PC-9 (cell line): Measurements from ENCODE around the gene ZNF365. TPM values are rescaled to one million over a fixed set of nuclear protein-coding genes. Genes with fewer than 3 reads are reported as not detected.

Experiments
- BruUV-seq: library from RNA; stranded (reverse); fragments of 400-500 nt; replicated peaks from 2 replicates; lab custom pipeline; 2021; lab: Mats Ljungman, UMichigan
- CTCF ChIA-PET: fragments of 300-600 bp; sonication (Branson Sonifier 250); formaldehyde crosslinking; loops from one replicate; lab custom pipeline; 2022; ENCODE audit warnings: antibody characterized with exemption; lab: Charles Lee
- POLR2A ChIA-PET: fragments of 300-600 bp; sonication (Branson Sonifier 250); formaldehyde crosslinking; loops from one replicate; lab custom pipeline; 2022; ENCODE audit warnings: antibody characterized with exemption; ENCODE audit not compliant: unreplicated experiment; lab: Charles Lee
- DNase-seq, 2 experiments: peaks; one replicate each; pipeline versions ENCODE4 v3.0.0 to v3.0.0-alpha.2; 2015 to 2022; ENCODE audit warnings: mixed read lengths in 1 of 2
- H2AFZ ChIP-seq: fragments of 200-600 bp; sonication (generic); 2 replicates; pipeline ENCODE4 v1.8.1; 2017; ENCODE audit warnings: antibody characterized with exemption
- H3F3A ChIP-seq: fragments of 200-600 bp; sonication (generic); 2 replicates; pipeline ENCODE4 v1.8.1; 2017; ENCODE audit warnings: antibody characterized with exemption, mild to moderate bottlenecking, low read depth; ENCODE audit not compliant: insufficient read depth
- H3K27ac ChIP-seq: fragments of 200-600 bp; sonication (generic); 2 replicates; pipeline ENCODE4 v1.6.1; 2016; ENCODE audit warnings: mixed run types
- H3K27me3 ChIP-seq: fragments of 200-600 bp; sonication (generic); 2 replicates; pipeline ENCODE4 v1.6.1; 2016; ENCODE audit warnings: low read depth, mixed run types; ENCODE audit not compliant: insufficient read depth
- H3K36me3 ChIP-seq: fragments of 200-600 bp; sonication (generic); 2 replicates; pipeline ENCODE4 v1.6.1; 2016; ENCODE audit warnings: low read depth, mixed run types
- H3K4me1 ChIP-seq: fragments of 200-600 bp; sonication (generic); replicated peaks from 2 replicates; pipeline ENCODE4 v1.6.1; 2016; ENCODE audit warnings: mixed run types; ENCODE audit not compliant: insufficient read depth
- H3K4me2 ChIP-seq: fragments of 200-600 bp; sonication (generic); 2 replicates; pipeline ENCODE4 v1.6.1; 2017; ENCODE audit warnings: mixed run types
- H3K4me3 ChIP-seq: fragments of 200-600 bp; sonication (generic); 2 replicates; pipeline ENCODE4 v1.6.1; 2016; ENCODE audit warnings: mixed run types
- H3K79me2 ChIP-seq: fragments of 200-600 bp; sonication (generic); 2 replicates; pipeline ENCODE4 v1.6.1; 2017; ENCODE audit warnings: low read depth, mixed run types
- H3K9me2 ChIP-seq: fragments of 200-600 bp; sonication (generic); 2 replicates; pipeline ENCODE4 v1.8.1; 2017; ENCODE audit warnings: mild to moderate bottlenecking; ENCODE audit not compliant: insufficient read depth
- H3K9me3 ChIP-seq: fragments of 200-600 bp; sonication (generic); 2 replicates; pipeline ENCODE4 v1.8.1; 2016; ENCODE audit warnings: low read depth; ENCODE audit not compliant: insufficient read depth
- H4K20me1 ChIP-seq: fragments of 200-600 bp; sonication (generic); 2 replicates; pipeline ENCODE4 v1.8.1; 2017; ENCODE audit not compliant: insufficient read depth
- EZH2 ChIP-seq: fragments of 200-600 bp; sonication (generic); IDR thresholded peaks from 2 replicates; pipeline ENCODE4 v1.8.0; 2017; ENCODE audit warnings: antibody characterized with exemption, low read depth
- intact Hi-C: fragments of 100-400 bp; cut with micrococcal nuclease; formaldehyde crosslinking; loops from one replicate; pipeline ENCODE4 v1.10.0; 2022; ENCODE audit not compliant: unreplicated experiment
- total RNA-seq: library from RNA; stranded (reverse); gene quantifications from 2 replicates; pipeline ENCODE4 v1.2.3, GENCODE V29; 2021
- TF ChIP-seq, protein P1 (sequence below): fragments of 200-600 bp; sonication (generic); conservative IDR thresholded peaks from 2 replicates; pipeline ENCODE4 v1.6.1; 2017; ENCODE audit warnings: mixed run types, antibody characterized with exemption, mild to moderate bottlenecking, moderate library complexity

ZNF365 gene
- total RNA-seq, 1 experiment from 2014 or later: 1.8 TPM

DNA sequence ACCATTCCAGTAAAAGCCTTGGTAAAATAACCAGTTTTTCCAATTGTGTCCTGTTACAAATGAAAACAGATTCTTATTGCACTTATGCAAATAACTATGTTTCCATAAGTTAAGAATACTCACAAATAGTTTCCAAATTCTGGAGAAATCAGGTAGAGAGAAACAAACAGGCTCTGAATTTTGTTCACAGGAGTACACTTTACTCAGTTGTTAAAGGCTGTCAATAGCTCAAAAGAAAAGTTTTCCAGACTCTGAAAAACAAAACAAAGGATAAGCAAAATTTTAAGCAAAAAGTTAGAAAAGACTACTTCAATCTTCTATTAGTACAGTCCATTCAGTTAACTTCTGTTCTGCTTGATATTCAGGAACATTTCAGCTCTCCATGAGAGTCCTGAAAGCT lies 32.8 kb upstream of the ZNF365 start:
- no TSS peak for BruUV-seq
- Histone ChIP-seq H3K9me2 (no peaks in the 10 kb centered on the region), H3K36me3 (no peaks in the 10 kb centered on the region), H4K20me1 (no peaks in the 10 kb centered on the region), H3K4me2 (no peak overlapping the region), H3K9me3 (peaks cover 14% of the 10 kb centered on the region), H3F3A (no peaks in the 10 kb centered on the region), H3K4me3 (no peak overlapping the region), H3K4me1 (no peaks in the 10 kb centered on the region), H2AFZ (no peak overlapping the region), H3K79me2 (no peaks in the 10 kb centered on the region), H3K27me3 (no peaks in the 10 kb centered on the region), H3K27ac (no peak overlapping the region)
- intact Hi-C loops: no loop called here
- CTCF ChIA-PET: no interaction called here
- TF ChIP-seq, protein P1, sequence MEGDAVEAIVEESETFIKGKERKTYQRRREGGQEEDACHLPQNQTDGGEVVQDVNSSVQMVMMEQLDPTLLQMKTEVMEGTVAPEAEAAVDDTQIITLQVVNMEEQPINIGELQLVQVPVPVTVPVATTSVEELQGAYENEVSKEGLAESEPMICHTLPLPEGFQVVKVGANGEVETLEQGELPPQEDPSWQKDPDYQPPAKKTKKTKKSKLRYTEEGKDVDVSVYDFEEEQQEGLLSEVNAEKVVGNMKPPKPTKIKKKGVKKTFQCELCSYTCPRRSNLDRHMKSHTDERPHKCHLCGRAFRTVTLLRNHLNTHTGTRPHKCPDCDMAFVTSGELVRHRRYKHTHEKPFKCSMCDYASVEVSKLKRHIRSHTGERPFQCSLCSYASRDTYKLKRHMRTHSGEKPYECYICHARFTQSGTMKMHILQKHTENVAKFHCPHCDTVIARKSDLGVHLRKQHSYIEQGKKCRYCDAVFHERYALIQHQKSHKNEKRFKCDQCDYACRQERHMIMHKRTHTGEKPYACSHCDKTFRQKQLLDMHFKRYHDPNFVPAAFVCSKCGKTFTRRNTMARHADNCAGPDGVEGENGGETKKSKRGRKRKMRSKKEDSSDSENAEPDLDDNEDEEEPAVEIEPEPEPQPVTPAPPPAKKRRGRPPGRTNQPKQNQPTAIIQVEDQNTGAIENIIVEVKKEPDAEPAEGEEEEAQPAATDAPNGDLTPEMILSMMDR: no peak
- TF ChIP-seq EZH2: no peak
- POLR2A ChIA-PET: no interaction called here
- DNase-seq: no peak

GRCh38 chr10:62343000-62343399 lies 31.2 kb upstream of the ZNF365 start:
- no peak overlapping the region for H2AFZ ChIP-seq
- ChIA-PET CTCF (no interaction called here), POLR2A (no interaction called here)
- H3K36me3 ChIP-seq: no peaks in the 10 kb centered on the region
- intact Hi-C loops: no loop called here
- no peaks in the 10 kb centered on the region for H3F3A ChIP-seq
- no peaks in the 10 kb centered on the region for H3K27me3 ChIP-seq
- BruUV-seq: no TSS peak
- no peak overlapping the region for H3K4me3 ChIP-seq
- H3K9me3 ChIP-seq: peaks cover 14% of the 10 kb centered on the region
- H3K9me2 ChIP-seq: no peaks in the 10 kb centered on the region
- H4K20me1 ChIP-seq: no peaks in the 10 kb centered on the region
- H3K4me2 ChIP-seq: no peak overlapping the region
- no peaks in the 10 kb centered on the region for H3K4me1 ChIP-seq
- TF ChIP-seq EZH2: no peak
- TF ChIP-seq, protein P1: no peak
- no peak for DNase-seq
- H3K79me2 ChIP-seq: no peaks in the 10 kb centered on the region
- H3K27ac ChIP-seq: no peak overlapping the region

DNA sequence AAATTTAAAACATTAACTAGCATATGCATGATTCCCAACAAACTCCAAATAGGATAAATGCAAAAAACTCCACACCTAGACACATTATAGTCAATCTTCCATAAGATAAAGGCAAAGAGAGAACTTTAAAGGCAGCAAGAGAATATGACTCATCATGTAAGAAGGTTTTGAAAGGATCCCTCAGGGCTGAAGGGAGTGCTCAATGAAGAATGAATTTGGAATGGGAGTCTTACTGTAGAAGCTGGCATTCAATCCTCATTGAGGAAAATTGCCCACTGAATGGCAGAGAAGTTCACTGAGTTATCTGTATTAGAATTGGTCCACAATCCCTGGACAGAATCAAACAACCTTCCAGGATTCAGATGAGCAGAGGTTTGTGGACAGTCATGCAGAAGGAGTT lies 26.1 kb upstream of the ZNF365 start:
- Histone ChIP-seq H3K27ac (no peak overlapping the region), H3K79me2 (no peaks in the 10 kb centered on the region), H3K4me2 (no peak overlapping the region), H3K36me3 (no peaks in the 10 kb centered on the region), H3K9me3 (peaks cover 6% of the 10 kb centered on the region; the same call in 1 of the 2 replicates), H4K20me1 (no peaks in the 10 kb centered on the region), H2AFZ (no peak overlapping the region), H3K4me1 (no peaks in the 10 kb centered on the region), H3K4me3 (no peak overlapping the region), H3K9me2 (no peaks in the 10 kb centered on the region), H3K27me3 (no peaks in the 10 kb centered on the region), H3F3A (no peaks in the 10 kb centered on the region)
- no TSS peak for BruUV-seq
- no peak for TF ChIP-seq EZH2
- TF ChIP-seq, protein P1: no peak
- intact Hi-C loops: no loop called here
- DNase-seq: no peak
- ChIA-PET CTCF (no interaction called here), POLR2A (no interaction called here)
